Osteocyte (in vitro differentiated cells): Measurements from ENCODE around the gene EFHC2. TPM values are rescaled to one million over a fixed set of nuclear protein-coding genes. Genes with fewer than 3 reads are reported as not detected.

Experiments used
- DNase-seq: peaks from one replicate; pipeline ENCODE4 v3.0.0; 2021; ENCODE audit warnings: mixed read lengths; ENCODE audit not compliant: unreplicated experiment; ENCODE audit errors: extremely low spot score
- H3K27ac Mint-ChIP-seq: one replicate; pipeline ENCODE4 v1.8.0; 2021; ENCODE audit warnings: mild to moderate bottlenecking, mixed read lengths; ENCODE audit not compliant: unreplicated experiment
- H3K27me3 Mint-ChIP-seq: one replicate; pipeline ENCODE4 v1.8.0; 2021; ENCODE audit warnings: mixed read lengths; ENCODE audit not compliant: unreplicated experiment
- H3K36me3 Mint-ChIP-seq: one replicate; pipeline ENCODE4 v1.8.0; 2021; ENCODE audit warnings: mixed read lengths; ENCODE audit not compliant: unreplicated experiment
- H3K4me1 Mint-ChIP-seq: one replicate; pipeline ENCODE4 v1.8.0; 2021; ENCODE audit warnings: mixed read lengths; ENCODE audit not compliant: unreplicated experiment
- H3K4me3 Mint-ChIP-seq: one replicate; pipeline ENCODE4 v1.8.0; 2021; ENCODE audit warnings: mild to moderate bottlenecking, moderate library complexity, mixed read lengths; ENCODE audit not compliant: unreplicated experiment
- H3K9me3 Mint-ChIP-seq: one replicate; pipeline ENCODE4 v1.8.0; 2021; ENCODE audit warnings: mixed read lengths; ENCODE audit not compliant: unreplicated experiment
- CTCF ChIP-seq: fragments of 200-600 bp; sonication (generic); IDR thresholded peaks from 2 replicates; pipeline ENCODE4 v1.5.0; 2021; ENCODE audit warnings: antibody characterized with exemption, mild to moderate bottlenecking, moderate library complexity
- total RNA-seq: library from RNA; stranded (reverse); gene quantifications from 2 replicates; pipeline ENCODE4 v1.2.1, GENCODE V29; 2021

The EFHC2 gene
- total RNA-seq, 1 donor from 2014 or later, result not detected

- peak; percentile 54 for TF ChIP-seq CTCF
- Mint-ChIP-seq H3K27me3 (peaks cover 3% of the 10 kb centered on the region), H3K9me3 (no peaks in the 10 kb centered on the region), H3K36me3 (no peaks in the 10 kb centered on the region), H3K27ac (no peak overlapping the region), H3K4me1 (no peaks in the 10 kb centered on the region), H3K4me3 (no peak overlapping the region)
- DNase-seq, result no peak
These were observed 99.5 kb downstream of the EFHC2 start for GRCh38 chrX:44244008-44244407.

- Mint-ChIP-seq H3K9me3 (no peaks in the 10 kb centered on the region), H3K4me1 (no peaks in the 10 kb centered on the region), H3K27ac (no peak overlapping the region), H3K4me3 (no peak overlapping the region), H3K27me3 (peaks cover 3% of the 10 kb centered on the region), H3K36me3 (no peaks in the 10 kb centered on the region)
- TF ChIP-seq CTCF, result no peak
- no peak for DNase-seq
These were observed 101.9 kb downstream of the EFHC2 start for GRCh38 chrX:44241546-44241945.

- no peak for TF ChIP-seq CTCF
- Mint-ChIP-seq H3K4me3 (no peak overlapping the region), H3K36me3 (no peaks in the 10 kb centered on the region)
These were observed 103.4 kb downstream of the EFHC2 start for GRCh38 chrX:44240036-44240435.

GRCh38 chrX:44239036-44239435 is 104.4 kb downstream of the EFHC2 start:
- DNase-seq, result no peak
- H3K27me3 Mint-ChIP-seq, result peaks cover 3% of the 10 kb centered on the region
- no peaks in the 10 kb centered on the region for H3K4me1 Mint-ChIP-seq
- H3K27ac Mint-ChIP-seq, result no peak overlapping the region
- H3K9me3 Mint-ChIP-seq, result no peaks in the 10 kb centered on the region
- no peaks in the 10 kb centered on the region for H3K36me3 Mint-ChIP-seq
- H3K4me3 Mint-ChIP-seq, result no peak overlapping the region
- no peak for TF ChIP-seq CTCF

More at GRCh38 chrX:44240036-44240435, 103.4 kb downstream of the EFHC2 start:
- no peak for DNase-seq
- Mint-ChIP-seq H3K27me3 (peaks cover 3% of the 10 kb centered on the region), H3K4me1 (no peaks in the 10 kb centered on the region), H3K27ac (no peak overlapping the region), H3K9me3 (no peaks in the 10 kb centered on the region)

GRCh38 chrX:44235534-44235933 is 107.9 kb downstream of the EFHC2 start:
- no peak overlapping the region for H3K4me3 Mint-ChIP-seq
- no peak overlapping the region for H3K27ac Mint-ChIP-seq
- no peak for DNase-seq
- TF ChIP-seq CTCF, result no peak
- H3K9me3 Mint-ChIP-seq, result no peaks in the 10 kb centered on the region
- H3K27me3 Mint-ChIP-seq, result no peaks in the 10 kb centered on the region
- no peaks in the 10 kb centered on the region for H3K4me1 Mint-ChIP-seq
- no peaks in the 10 kb centered on the region for H3K36me3 Mint-ChIP-seq
